ENCODE results near the gene TMEM14A.

- TF ChIP-seq CTCF (IDR thresholded peaks at IDR 0.05) (no peak), POLR2AphosphoS5 (IDR thresholded peaks at IDR 0.05) (no peak), POLR2A (IDR thresholded peaks at IDR 0.05) (no peak)
Observed at GRCh38 chr6:52697903-52698302, 27.0 kb downstream of the TMEM14A start.
